ENCODE results near the gene LRMDA. TPM values are rescaled to one million over a fixed set of nuclear protein-coding genes. Genes with fewer than 3 reads are reported as not detected.

Gene LRMDA
- total and polyA plus RNA-seq, 4 donors: 12.1 to 40.8 (median 21.6) TPM

DNA sequence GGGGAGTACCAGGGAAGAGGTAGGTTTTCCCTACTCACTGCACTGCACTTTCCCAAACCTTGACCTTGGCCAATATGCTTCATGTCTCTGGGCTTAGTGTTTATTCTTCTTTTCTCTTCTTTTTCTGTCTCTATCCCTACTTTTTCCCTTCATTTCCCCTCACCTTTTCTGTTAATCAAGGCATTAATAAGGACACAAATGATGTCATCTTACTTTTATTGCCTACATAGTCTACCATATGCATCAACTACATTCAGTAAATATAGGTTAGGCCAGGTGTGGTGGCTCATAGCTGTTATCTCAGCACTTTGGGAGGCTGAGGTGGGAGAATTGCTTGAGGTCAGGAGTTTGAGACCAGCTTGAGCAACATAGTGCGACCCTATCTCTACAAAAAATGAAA lies 16.9 kb upstream of the LRMDA start:
- ATAC-seq (ENCODE audit: insufficient read depth, low FRiP score): no peak
- peaks cover 0 to 5% (median 0%) of the 10 kb centered on the region in 5 donors for H3K4me1 ChIP-seq (ENCODE audit: control insufficient read depth in 5 of 5, insufficient read depth in 5 of 5, low read length in 5 of 5)
- no peak for DNase-seq
- H3K9ac ChIP-seq (ENCODE audit: insufficient read depth in 1 of 2, low read length in 2 of 2): no peak overlapping the region
- no peaks in the 10 kb centered on the region for H3K27me3 ChIP-seq (ENCODE audit: control insufficient read depth in 3 of 3, insufficient read depth in 3 of 3, low read length in 2 of 3)
- no peak overlapping the region for H3K27ac ChIP-seq (ENCODE audit: low read depth in 1 of 2, low read length in 1 of 2)
- 95 to 100% methylated on average over 1 of the region's 1 CpG for WGBS, 2 donors
- H3K9me3 ChIP-seq (ENCODE audit: control insufficient read depth in 4 of 4, insufficient read depth in 3 of 4, low read length in 3 of 4): no peaks in the 10 kb centered on the region
- H3K36me3 ChIP-seq (ENCODE audit: control insufficient read depth in 4 of 4, insufficient read depth in 4 of 4, low read length in 4 of 4): no peaks in the 10 kb centered on the region
- H3K4me3 ChIP-seq: no peak overlapping the region
- no peak for TF ChIP-seq CTCF (IDR thresholded peaks at IDR 0.05; ENCODE audit: control extremely low read depth, extremely low read depth)

GRCh38 chr10:75417522-75417927 lies 13.9 kb upstream of the LRMDA start:
- Histone ChIP-seq H3K27ac (ENCODE audit: low read depth in 1 of 2, low read length in 1 of 2) (no peak overlapping the region), H3K4me3 (no peak overlapping the region), H3K4me1 (ENCODE audit: control insufficient read depth in 5 of 5, insufficient read depth in 5 of 5, low read length in 5 of 5) (no peaks in the 10 kb centered on the region), H3K9me3 (ENCODE audit: control insufficient read depth in 4 of 4, insufficient read depth in 3 of 4, low read length in 3 of 4) (no peaks in the 10 kb centered on the region), H3K36me3 (ENCODE audit: control insufficient read depth in 4 of 4, insufficient read depth in 4 of 4, low read length in 4 of 4) (no peaks in the 10 kb centered on the region), H3K27me3 (ENCODE audit: control insufficient read depth in 3 of 3, insufficient read depth in 3 of 3, low read length in 2 of 3) (no peaks in the 10 kb centered on the region), H3K9ac (ENCODE audit: insufficient read depth in 1 of 2, low read length in 2 of 2) (no peak overlapping the region)
- TF ChIP-seq CTCF (IDR thresholded peaks at IDR 0.05; ENCODE audit: control extremely low read depth, extremely low read depth): no peak
- WGBS, 2 donors: 62 to 84% methylated on average over 5 of the region's 5 CpGs
- no peak for DNase-seq
- ATAC-seq (ENCODE audit: insufficient read depth, low FRiP score): no peak

- H3K36me3 ChIP-seq (ENCODE audit: control insufficient read depth in 4 of 4, insufficient read depth in 4 of 4, low read length in 4 of 4): no peaks in the 10 kb centered on the region
- DNase-seq (no peak), ATAC-seq (ENCODE audit: insufficient read depth, low FRiP score) (no peak)
- WGBS, 2 donors: 88 to 91% methylated on average over 4 of the region's 4 CpGs
- no peak overlapping the region for H3K9ac ChIP-seq (ENCODE audit: insufficient read depth in 1 of 2, low read length in 2 of 2)
- no peak overlapping the region for H3K27ac ChIP-seq (ENCODE audit: low read depth in 1 of 2, low read length in 1 of 2)
- no peaks in the 10 kb centered on the region for H3K27me3 ChIP-seq (ENCODE audit: control insufficient read depth in 3 of 3, insufficient read depth in 3 of 3, low read length in 2 of 3)
- no peak overlapping the region for H3K4me3 ChIP-seq
- no peaks in the 10 kb centered on the region for H3K4me1 ChIP-seq (ENCODE audit: control insufficient read depth in 5 of 5, insufficient read depth in 5 of 5, low read length in 5 of 5)
- no peaks in the 10 kb centered on the region for H3K9me3 ChIP-seq (ENCODE audit: control insufficient read depth in 4 of 4, insufficient read depth in 3 of 4, low read length in 3 of 4)
- no peak for TF ChIP-seq CTCF (IDR thresholded peaks at IDR 0.05; ENCODE audit: control extremely low read depth, extremely low read depth)
Measured at GRCh38 chr10:75418293-75418692, 13.1 kb upstream of the LRMDA start.

GRCh38 chr10:75418712-75419111 lies 12.7 kb upstream of the LRMDA start:
- 94 to 96% methylated on average over 8 of the region's 8 CpGs for WGBS, 2 donors

More at GRCh38 chr10:75418712-75419111, 12.7 kb upstream of the LRMDA start:
- ATAC-seq (ENCODE audit: insufficient read depth, low FRiP score): no peak
- Histone ChIP-seq H3K4me1 (ENCODE audit: control insufficient read depth in 5 of 5, insufficient read depth in 5 of 5, low read length in 5 of 5) (no peaks in the 10 kb centered on the region), H3K27me3 (ENCODE audit: control insufficient read depth in 3 of 3, insufficient read depth in 3 of 3, low read length in 2 of 3) (no peaks in the 10 kb centered on the region), H3K9ac (ENCODE audit: insufficient read depth in 1 of 2, low read length in 2 of 2) (no peak overlapping the region), H3K27ac (ENCODE audit: low read depth in 1 of 2, low read length in 1 of 2) (no peak overlapping the region), H3K9me3 (ENCODE audit: control insufficient read depth in 4 of 4, insufficient read depth in 3 of 4, low read length in 3 of 4) (no peaks in the 10 kb centered on the region), H3K4me3 (no peak overlapping the region), H3K36me3 (ENCODE audit: control insufficient read depth in 4 of 4, insufficient read depth in 4 of 4, low read length in 4 of 4) (no peaks in the 10 kb centered on the region)
- DNase-seq: no peak
- TF ChIP-seq CTCF (IDR thresholded peaks at IDR 0.05; ENCODE audit: control extremely low read depth, extremely low read depth): no peak

Measured in lung (tissue), 12 donors.